ENCODE measurements around the gene MCOLN2.

DNA sequence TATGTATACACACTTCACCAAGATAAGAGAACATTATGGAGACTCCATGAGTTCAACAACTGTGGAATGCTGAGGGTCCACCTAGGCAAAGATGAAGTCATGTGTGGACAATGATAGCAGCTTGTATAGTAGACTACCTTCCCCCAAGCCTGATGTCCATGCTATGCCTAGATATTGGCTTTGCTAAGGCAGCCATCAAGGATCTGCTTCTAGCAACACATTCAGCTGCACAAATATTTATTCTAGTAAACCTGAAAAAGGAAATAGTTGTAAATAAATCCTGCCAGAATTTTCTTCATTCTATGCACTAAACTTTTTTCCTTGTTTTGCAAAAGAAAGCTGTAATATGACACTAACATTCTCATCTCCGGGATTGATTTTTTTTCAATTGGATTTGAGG is 96.9 kb downstream of the MCOLN2 start:
- TF ChIP-seq, protein P1, sequence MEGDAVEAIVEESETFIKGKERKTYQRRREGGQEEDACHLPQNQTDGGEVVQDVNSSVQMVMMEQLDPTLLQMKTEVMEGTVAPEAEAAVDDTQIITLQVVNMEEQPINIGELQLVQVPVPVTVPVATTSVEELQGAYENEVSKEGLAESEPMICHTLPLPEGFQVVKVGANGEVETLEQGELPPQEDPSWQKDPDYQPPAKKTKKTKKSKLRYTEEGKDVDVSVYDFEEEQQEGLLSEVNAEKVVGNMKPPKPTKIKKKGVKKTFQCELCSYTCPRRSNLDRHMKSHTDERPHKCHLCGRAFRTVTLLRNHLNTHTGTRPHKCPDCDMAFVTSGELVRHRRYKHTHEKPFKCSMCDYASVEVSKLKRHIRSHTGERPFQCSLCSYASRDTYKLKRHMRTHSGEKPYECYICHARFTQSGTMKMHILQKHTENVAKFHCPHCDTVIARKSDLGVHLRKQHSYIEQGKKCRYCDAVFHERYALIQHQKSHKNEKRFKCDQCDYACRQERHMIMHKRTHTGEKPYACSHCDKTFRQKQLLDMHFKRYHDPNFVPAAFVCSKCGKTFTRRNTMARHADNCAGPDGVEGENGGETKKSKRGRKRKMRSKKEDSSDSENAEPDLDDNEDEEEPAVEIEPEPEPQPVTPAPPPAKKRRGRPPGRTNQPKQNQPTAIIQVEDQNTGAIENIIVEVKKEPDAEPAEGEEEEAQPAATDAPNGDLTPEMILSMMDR (conservative IDR thresholded peaks at IDR 0.05) = no peak
- TF ChIP-seq EZH2 (IDR thresholded peaks at IDR 0.05; ENCODE audit: low read depth) = no peak

All from PC-9 (cell line).